AG10803 (cell line): ENCODE data around the gene VCPKMT.
"Not testable (repeated sequence)": the region's sequence is repeated elsewhere in the genome, so short reads cannot be mapped to it uniquely, and the experiment has no call there.

Experiments
- DNase-seq: peaks from one replicate; pipeline ENCODE4 v3.0.0; 2010; ENCODE audit warnings: low read depth
- H3K4me3 ChIP-seq: 2 replicates; pipeline ENCODE4 v1.5.1; 2011; ENCODE audit warnings: mild to moderate bottlenecking, low read length, control low read depth
- TF ChIP-seq, protein P1 (sequence below): conservative IDR thresholded peaks from 2 replicates; pipeline ENCODE4 v1.5.1; 2011; ENCODE audit warnings: mild to moderate bottlenecking, low read length, control low read depth, inconsistent platforms

VCPKMT gene

DNA sequence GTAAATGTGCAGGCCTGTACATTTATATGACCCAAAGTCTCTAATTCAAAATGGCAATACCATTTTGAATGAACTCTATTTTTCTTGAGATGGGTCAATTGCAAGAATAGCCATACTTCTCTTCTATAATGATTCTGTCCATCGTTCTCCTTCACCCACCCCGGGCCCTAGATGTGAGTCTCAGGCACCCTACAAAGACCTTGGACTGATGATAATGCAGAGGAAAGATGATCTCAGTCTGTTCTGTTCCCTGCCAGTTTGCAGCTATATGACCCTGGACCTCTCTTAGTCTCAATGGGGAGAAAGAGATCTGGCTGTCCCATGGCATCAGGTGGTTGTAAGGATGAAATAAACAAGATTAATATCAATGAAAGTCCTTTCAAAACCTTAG is 30.1 kb downstream of the VCPKMT start:
- no peak overlapping the region for H3K4me3 ChIP-seq
- no peak for DNase-seq
- TF ChIP-seq, protein P1, sequence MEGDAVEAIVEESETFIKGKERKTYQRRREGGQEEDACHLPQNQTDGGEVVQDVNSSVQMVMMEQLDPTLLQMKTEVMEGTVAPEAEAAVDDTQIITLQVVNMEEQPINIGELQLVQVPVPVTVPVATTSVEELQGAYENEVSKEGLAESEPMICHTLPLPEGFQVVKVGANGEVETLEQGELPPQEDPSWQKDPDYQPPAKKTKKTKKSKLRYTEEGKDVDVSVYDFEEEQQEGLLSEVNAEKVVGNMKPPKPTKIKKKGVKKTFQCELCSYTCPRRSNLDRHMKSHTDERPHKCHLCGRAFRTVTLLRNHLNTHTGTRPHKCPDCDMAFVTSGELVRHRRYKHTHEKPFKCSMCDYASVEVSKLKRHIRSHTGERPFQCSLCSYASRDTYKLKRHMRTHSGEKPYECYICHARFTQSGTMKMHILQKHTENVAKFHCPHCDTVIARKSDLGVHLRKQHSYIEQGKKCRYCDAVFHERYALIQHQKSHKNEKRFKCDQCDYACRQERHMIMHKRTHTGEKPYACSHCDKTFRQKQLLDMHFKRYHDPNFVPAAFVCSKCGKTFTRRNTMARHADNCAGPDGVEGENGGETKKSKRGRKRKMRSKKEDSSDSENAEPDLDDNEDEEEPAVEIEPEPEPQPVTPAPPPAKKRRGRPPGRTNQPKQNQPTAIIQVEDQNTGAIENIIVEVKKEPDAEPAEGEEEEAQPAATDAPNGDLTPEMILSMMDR: no peak

DNA sequence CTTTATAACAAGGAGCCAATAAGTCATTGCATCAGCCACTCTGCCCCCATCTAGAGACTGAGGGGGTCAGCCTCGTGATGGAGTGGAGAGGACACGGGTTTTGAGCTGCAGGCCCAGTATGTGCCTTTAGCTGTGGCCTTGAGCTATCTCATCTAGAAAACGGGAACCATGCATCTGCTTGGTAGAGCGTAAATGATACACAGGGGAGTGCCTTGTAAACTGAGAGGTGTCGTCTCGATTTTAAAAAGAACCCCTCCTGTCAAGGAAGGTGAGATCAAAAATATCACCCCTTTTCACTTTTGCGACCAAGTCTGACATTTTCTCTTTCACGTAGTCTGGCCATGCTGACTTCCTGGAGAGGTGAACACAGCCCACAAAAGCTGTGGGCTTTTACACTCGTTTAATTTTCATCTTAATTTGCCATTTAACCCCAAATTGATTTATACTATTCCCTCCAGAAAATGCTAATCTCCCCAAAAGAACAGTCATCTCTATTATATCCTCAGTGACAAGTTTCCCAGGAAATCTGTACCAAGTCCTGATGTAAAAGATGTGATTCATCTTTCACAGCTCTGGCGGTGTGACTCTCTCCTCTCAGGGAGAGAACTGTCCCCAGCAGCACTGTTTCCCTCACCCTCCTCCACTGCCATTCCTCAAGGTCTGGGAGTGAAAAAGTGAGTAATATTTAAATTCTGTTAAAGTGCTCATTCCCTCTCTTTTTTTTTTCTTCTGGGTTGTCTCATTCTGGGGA is 30.6 kb downstream of the VCPKMT start:
- DNase-seq: peak; percentile 67
- TF ChIP-seq, protein P1: no peak
- no peak overlapping the region for H3K4me3 ChIP-seq

DNA sequence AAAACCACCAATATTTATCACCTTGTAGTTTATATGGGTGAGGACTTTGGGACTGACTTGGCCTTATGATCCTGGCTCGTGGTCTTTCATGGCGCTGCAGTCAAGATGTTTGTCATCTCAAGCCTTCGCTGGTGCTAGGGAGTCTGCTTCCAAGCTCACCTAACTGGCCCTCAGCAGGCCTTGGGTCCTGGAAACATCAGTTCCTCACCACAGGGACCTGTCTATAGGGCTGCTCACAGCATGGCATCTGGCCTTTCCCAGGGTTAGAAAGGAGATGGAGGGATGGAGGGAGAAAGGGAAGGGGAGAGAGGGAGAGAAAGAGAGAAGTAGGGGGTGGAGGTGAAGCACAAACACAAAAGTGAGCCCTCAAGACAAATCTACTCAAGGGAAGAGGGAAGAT is 31.7 kb downstream of the VCPKMT start:
- TF ChIP-seq, protein P1: no peak
- no peak for DNase-seq
- no peak overlapping the region for H3K4me3 ChIP-seq

DNA sequence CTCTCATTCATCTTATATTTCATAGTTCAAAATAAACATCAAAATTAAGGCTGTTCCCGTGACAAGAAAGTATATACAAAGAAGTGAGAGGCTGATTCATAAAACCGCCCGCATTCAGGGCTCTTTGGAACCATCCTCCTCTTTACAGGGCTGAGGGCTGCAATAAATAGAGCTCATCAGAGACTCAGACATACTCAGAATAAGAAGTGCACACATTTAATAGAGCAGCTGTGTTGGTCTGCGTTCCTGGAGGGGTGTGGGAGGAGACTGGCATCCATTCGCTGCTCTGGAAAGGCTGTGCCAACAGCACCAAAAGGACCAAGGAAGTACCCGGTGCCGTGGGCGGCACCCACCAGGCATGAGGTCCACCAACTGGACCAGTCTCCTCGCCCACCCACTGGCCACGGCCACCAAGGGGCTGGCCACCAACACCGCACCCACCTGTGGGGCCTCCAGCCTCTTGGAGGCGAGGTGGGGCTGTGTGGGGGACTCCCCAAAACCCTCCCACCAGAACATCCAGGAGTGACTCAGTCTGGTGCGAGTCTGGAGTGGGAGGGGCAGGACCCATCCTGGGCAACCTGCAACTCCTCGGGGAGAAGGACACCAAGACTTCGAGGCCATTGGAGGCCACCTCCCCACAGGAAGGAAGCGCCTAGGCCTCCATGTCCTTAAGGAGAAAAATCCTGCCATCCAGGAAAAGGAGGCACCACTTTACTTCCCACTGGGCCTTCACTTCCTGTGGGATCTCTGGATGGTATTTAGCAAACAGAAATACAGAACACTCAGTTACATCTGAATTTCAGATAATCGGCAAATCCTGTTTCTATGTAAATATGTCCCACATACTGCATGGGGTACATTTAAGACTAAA is 32.7 kb downstream of the VCPKMT start:
- H3K4me3 ChIP-seq: no peak overlapping the region
- TF ChIP-seq, protein P1: no peak
- no peak for DNase-seq

DNA sequence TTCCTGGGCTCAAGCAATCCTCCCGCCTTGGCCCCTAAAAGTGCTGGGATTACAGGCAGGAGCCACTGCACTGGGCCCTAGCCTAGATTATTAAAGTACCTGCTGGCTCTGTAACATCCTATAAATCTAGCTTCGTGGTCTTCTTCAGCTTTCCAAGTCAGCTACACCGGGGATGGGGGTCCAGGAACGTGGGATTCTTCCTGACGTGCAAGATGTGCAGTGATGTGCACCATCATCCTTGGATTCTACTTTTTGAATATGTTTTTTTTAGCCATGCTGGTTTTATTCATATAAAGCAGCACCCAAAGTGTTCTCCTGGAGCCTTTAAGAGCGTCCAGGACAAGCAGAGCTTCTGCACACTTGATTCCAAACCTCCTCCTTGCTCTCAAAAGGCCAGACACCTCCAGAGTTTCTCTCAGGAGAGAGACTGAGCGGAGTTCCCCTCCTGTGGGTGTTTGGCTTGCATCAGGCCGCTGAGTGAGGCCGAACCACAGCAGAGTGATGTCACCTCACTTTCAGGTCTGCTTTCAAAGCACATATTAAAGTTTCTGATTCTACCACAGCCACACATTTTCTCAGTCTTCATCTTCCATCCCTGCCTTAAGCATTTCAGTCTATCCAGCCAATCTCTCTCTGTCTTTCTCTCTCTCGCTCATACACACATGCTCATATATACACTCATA is 33.4 kb downstream of the VCPKMT start:
- TF ChIP-seq, protein P1: no peak
- no peak overlapping the region for H3K4me3 ChIP-seq
- no peak for DNase-seq

DNA sequence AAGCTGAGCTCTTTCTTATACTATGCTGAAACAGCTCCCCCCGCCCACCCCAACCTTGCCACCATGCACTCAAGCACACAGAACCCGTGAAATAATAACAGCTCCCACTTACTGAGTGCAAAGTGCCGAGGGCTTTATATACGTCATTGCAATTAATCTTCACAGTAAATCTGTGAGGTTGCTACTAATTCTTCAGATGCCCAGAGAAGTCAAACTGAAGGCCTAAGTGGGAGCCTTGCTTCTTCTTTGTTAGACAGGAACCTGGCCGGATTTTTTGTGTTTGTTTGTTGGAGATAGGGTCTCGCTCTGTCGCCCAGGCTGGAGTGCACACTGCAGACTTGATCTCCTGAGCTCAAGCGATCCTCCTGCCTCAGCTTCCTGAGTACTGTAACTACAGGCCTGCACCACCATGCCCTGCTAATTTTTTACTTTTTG is 34.0 kb downstream of the VCPKMT start:
- no peak overlapping the region for H3K4me3 ChIP-seq
- no peak for DNase-seq
- TF ChIP-seq, protein P1: no peak

DNA sequence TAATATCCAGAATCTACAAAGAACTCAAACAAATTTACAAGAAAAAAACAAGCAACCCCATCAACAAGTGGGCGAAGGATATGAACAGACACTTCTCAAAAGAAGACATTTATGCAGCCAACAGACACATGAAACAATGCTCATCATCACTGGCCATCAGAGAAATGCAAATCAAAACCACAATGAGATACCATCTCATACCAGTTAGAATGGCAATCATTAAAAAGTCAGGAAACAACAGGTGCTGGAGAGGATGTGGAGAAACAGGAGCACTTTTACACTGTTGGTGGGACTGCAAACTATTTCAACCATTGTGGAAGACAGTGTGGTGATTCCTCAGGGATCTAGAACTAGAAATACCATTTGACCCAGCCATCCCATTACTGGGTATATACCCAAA is 37.3 kb downstream of the VCPKMT start:
- not testable (repeated sequence) for H3K4me3 ChIP-seq, DNase-seq

DNA sequence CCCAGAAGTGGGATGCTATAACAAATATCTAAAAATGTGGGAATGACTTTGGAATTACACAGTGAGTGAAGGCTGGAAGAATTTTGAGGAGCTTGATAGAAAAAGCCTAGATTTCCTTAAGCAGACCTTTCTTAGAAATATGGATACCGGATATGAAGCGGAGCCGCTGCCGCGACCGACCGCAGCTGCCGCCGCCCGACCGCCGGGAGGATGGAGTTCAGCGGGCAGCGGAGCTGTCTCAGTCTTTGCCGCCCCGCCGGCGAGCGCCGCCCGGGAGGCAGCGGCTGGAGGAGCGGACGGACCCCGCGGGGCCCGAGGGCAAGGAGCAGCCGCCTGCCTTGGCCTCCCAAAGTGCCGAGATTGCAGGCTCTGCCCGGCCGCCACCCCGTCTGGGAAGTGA is 42.7 kb downstream of the VCPKMT start:
- not testable (repeated sequence) for DNase-seq, H3K4me3 ChIP-seq
